ENCODE data around the gene RASSF5.

Gene RASSF5

GRCh38 chr1:206554701-206555472 lies 47.6 kb downstream of the RASSF5 start:
- no peak for DNase-seq

DNA sequence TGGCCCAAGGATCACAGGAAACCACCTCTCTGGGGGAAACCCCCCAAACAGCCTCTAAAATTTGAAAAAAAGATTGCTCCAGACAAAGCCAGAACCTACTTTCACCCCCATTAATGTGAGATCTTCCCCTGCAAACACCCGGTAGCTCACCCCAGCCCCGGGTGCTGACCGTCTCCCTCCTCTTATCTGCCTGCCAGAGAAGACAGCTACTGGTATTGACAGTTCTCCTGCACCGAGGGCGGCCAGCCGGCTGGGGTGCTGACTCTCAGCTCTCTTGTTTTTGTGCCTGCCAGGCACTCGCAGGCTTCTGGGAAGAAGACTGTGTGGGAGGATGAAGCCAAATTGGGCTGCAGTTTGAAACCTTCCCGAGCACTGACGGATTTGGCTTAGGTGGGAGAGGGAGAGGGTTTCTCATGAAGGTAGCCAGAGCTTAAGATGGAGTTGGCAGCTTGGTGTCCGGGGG lies 48.2 kb downstream of the RASSF5 start:
- peak; percentile 16 for DNase-seq

- DNase-seq, result no peak
Measured at GRCh38 chr1:206556047-206556749, 48.9 kb downstream of the RASSF5 start.

GRCh38 chr1:206556750-206557635 lies 49.7 kb downstream of the RASSF5 start:
- peak; percentile 90 for DNase-seq

- DNase-seq, result peak; percentile 40
Measured at GRCh38 chr1:206557636-206558473, 50.5 kb downstream of the RASSF5 start.

GRCh38 chr1:206558794-206559671 lies 51.7 kb downstream of the RASSF5 start:
- DNase-seq, result no peak

DNA sequence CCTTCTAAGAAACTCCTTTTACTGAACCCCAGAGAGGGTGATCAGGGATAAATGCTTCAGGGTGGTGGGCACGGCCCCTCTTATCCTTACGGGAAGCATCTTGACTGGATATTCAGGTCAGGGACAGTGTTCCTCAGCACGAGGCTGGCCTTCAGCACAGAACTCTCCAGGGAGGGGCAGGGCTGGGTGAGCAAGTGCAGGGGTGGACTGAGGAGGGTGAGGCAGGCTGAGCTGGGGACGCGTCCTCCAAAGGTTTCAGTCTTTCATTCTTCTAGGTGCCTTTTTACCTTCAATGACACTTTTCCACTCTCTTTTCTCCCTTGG lies 52.3 kb downstream of the RASSF5 start:
- no peak for DNase-seq

GRCh38 chr1:206560007-206560716 lies 52.8 kb downstream of the RASSF5 start:
- no peak for DNase-seq

DNA sequence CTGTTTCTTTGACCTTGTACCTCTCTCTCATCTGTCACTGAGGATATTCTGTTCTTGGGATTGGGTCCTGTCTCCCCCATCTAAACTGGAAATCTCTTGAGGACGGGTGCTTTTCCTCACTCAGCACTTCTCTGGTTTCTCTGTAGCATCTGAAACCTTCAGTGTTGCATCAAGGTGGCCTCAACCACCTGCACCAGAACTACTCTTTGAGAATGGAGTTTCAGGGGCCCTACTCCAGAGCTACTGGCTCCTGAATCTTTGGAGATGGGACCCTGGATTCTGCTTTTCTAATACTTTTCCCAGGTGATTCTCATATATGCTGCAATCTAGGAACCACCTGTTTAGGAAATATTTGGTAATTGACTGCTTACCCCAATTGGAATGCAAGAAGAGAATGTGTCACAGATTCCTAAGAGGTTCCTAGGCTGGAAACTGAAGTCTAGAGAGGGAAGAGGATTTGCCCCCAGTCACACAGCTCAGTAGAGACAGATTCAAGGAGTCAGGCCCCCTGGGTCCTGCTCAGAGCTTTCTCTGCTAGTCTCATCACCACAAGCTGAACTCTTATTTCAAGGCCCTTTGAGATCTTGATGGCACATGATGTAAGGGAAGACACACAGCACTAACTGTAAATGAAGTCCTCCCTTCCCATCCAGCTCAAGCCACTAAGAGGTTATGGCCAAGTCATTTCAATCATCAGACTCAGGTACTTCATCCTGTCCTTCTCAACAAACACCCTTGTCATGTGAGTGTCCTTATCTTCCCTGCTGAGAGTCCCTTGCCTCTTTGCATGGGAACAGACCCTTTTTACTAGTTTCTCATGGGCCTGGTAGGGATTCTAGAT lies 56.3 kb downstream of the RASSF5 start:
- DNase-seq, result no peak

GRCh38 chr1:206565995-206566394 lies 58.7 kb downstream of the RASSF5 start:
- no peak for DNase-seq

DNA sequence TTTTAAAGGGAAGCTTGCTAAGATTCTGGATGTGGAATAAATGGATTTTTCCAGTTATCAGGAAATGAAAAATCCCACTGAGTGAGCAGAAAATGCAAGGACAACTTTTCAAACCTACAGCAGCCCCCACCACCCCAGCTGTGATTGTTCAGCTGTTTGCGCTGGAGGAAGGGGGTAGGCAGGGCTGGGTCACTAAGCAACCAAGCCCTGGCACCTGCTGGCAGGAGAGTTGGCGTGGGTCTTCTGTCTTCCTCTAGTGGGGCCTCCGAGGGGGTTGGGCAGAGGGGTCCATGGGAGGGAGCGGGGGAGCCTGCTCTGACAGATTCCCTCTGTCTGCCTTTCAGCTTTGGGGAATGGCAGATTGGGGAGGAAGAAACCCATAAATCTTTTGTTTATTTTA lies 59.7 kb downstream of the RASSF5 start:
- DNase-seq, result no peak

GRCh38 chr1:206568256-206568655 lies 60.9 kb downstream of the RASSF5 start:
- peak; percentile 23 for DNase-seq

- no peak for DNase-seq
Measured at GRCh38 chr1:206568779-206569352, 61.5 kb downstream of the RASSF5 start.

GRCh38 chr1:206569556-206569955 lies 62.2 kb downstream of the RASSF5 start:
- no peak for DNase-seq

DNA sequence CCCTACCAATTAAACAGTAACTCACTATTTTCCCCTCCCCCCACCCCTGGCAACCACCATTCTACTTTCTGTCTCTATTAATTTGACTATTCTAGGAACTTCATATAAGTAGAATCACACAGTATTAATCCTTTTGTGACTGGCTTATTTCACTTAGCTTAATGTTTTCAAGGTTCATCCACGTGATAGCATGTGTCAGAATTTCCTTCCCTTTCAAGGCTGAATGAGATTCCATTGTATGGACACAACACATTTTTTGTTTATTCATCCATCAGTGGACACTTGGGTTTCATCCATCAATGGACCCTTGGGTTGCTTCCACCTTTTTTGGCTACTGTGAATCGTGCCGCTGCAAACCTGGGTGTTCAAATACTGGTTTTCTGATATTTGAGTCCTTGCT lies 63.2 kb downstream of the RASSF5 start:
- no peak for DNase-seq

DNA sequence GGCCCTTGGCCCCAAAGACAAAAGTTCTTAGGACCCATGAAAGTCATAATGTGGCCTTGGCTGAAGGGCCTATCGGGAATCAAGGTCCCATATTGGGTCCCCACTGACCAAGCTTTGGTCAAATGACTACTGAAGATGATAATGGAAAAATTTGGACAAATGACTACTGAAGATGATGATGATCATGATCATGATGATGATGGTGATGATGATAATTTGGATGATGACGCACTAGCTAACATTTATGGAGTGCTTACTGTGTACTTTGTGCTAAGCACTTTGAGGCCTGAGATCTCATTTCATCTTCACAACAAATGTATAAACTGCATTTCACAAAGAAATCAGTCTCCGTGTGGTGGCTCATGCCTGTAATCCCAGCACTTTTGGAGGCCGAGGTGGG lies 65.5 kb downstream of the RASSF5 start:
- no peak for DNase-seq

GRCh38 chr1:206573319-206573718 lies 66.0 kb downstream of the RASSF5 start:
- no peak for DNase-seq

DNA sequence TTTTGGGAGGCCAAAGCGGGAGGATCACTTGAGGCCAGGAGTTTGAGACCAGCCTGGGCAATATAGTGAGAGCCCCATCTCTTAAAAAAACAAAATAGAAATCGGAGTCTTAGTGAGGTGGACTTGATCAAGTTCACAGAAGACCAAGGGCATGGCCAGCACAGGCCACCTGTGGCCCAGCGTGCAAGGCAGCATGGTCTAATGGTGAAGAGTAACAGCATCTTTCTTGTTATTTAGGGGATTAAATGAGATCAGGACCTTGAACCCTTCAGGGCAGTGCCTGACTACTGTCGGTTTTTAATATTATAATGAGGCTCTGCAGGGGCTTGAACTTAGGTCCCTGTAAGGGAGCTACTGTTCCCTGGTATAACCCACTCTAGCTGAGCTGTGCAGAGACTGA lies 66.4 kb downstream of the RASSF5 start:
- DNase-seq, result no peak

DNA sequence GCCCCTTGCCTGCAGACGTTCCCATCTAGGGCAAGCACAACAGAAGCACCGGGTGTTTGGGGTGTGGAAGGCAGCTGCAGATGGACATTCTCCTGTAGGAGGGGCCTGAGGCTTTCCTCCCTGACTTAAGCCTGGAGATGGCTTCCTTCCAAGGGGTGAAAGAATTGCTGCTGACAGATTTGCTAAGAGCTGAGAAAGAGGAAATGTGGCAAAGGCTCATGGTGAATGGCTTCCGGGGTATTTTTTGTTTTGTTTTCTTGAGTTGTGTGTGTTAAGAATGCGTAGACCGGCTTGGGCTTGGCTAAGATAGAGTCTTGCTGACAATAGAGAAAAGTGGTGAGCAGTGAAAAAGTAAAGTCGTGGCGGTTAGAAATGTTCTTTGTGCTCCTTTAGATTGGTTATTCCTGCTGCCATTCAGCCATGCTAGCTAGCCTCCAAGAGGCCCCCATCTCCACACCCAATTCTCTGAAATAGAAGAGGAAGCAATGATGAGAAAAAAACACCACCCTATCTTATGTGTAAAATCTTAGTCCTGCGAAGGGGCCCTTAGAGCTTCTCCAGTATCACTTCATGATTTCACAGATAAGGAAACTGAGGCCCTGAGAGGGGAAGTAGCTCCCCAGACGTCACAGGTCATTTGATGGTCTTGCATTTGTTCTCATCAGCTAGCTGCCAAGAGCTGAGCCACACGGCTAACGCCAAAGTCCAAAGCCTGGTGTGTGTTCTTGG lies 68.0 kb downstream of the RASSF5 start:
- DNase-seq, result peak; percentile 47
